A549 (cell line): Measurements from ENCODE around the gene LMX1B. TPM values are rescaled to one million over a fixed set of nuclear protein-coding genes. Genes with fewer than 3 reads are reported as not detected.

ENCODE experiments used
- ATAC-seq, 2 experiments: fragments of 200-7000 bp in 1 of 2; fragments of >200 bp in 1 of 2; cut with Nextera tagmentation in 1 of 2; cut with Tn5 transposase in 1 of 2; 3 replicates each; pipeline versions ENCODE4 v1.8.0 to v1.9.1; 2018 to 2020; ENCODE audit warnings: mild to moderate bottlenecking in 1 of 2, moderate library complexity in 1 of 2
- CTCF ChIA-PET: fragments of 300-600 bp; sonication (Branson Sonifier 250); formaldehyde crosslinking; extraction: SDS; loops from one replicate; lab custom pipeline; 2021; ENCODE audit warnings: antibody characterized with exemption, inconsistent platforms; lab: Yijun Ruan, JAX
- POLR2A ChIA-PET: fragments of 350-600 bp; formaldehyde crosslinking; extraction: SDS; loops from one replicate; lab custom pipeline; 2021; ENCODE audit warnings: antibody characterized with exemption, inconsistent platforms; lab: Yijun Ruan, JAX
- DNase-seq, 2 experiments: peaks; one replicate each; pipeline versions ENCODE4 v3.0.0 to v3.0.0-alpha.2; 2011 to 2016; ENCODE audit warnings: low read depth in 1 of 2, low spot score in 1 of 2
- FAIRE-seq: peaks from 2 replicates; lab custom pipeline; 2011; peaks lifted over from hg19 to GRCh38; lab: Jason Lieb, UNC
- H3K27ac ChIP-seq, 2 experiments: fragments of >200 bp; sonication (Bioruptor Twin); formaldehyde crosslinking; 3 replicates each; pipeline ENCODE4 v1.5.1; 2016 to 2017
- H3K4me1 ChIP-seq: fragments of >200 bp; sonication (Bioruptor Twin); formaldehyde crosslinking; 3 replicates; pipeline ENCODE4 v1.6.1; 2016
- H3K4me2 ChIP-seq: fragments of >200 bp; sonication (Bioruptor Twin); formaldehyde crosslinking; 3 replicates; pipeline ENCODE4 v1.6.1; 2016
- H3K4me3 ChIP-seq: fragments of >200 bp; sonication (Bioruptor Twin); formaldehyde crosslinking; 3 replicates; pipeline ENCODE4 v1.5.1; 2016
- H3K9me3 ChIP-seq: fragments of >200 bp; sonication (Bioruptor Twin); formaldehyde crosslinking; 3 replicates; pipeline ENCODE4 v1.6.1; 2016
- ATOH8 ChIP-seq: fragments of 250-450 bp; sonication (Bioruptor Pico); IDR thresholded peaks from 2 replicates; pipeline ENCODE4 v1.5.0; 2020; ENCODE audit warnings: low read depth, mild to moderate bottlenecking, moderate library complexity
- CBX8 ChIP-seq: fragments of 200-600 bp; sonication (generic); IDR thresholded peaks from 2 replicates; pipeline ENCODE4 v1.6.1; 2016
- CEBPB ChIP-seq, 2 experiments: fragments of >200 bp in 1 of 2; sonication (Bioruptor Twin) in 1 of 2; formaldehyde crosslinking in 1 of 2; IDR thresholded peaks; 2 replicates each; pipeline ENCODE4 v1.6.1; 2012 to 2016
- CHD4 ChIP-seq: fragments of 200-600 bp; sonication (generic); IDR thresholded peaks from 2 replicates; pipeline ENCODE4 v1.6.1; 2016; ENCODE audit warnings: antibody characterized with exemption, mild to moderate bottlenecking, borderline replicate concordance
- EHF ChIP-seq: fragments of 250-450 bp; sonication (Bioruptor Pico); IDR thresholded peaks from 2 replicates; pipeline ENCODE4 v1.5.0; 2020; ENCODE audit warnings: mild to moderate bottlenecking
- EHMT2 ChIP-seq: fragments of 200-600 bp; sonication (generic); IDR thresholded peaks from 2 replicates; pipeline ENCODE4 v1.6.1; 2016; ENCODE audit warnings: antibody characterized with exemption, low read depth, mild to moderate bottlenecking, moderate library complexity
- EP300 ChIP-seq, 2 experiments: fragments of >200 bp; sonication (Bioruptor Twin); formaldehyde crosslinking; IDR thresholded peaks; 2 replicates in 1 of 2; 3 replicates in 1 of 2; pipeline ENCODE4 v1.6.1; 2016 to 2017
- FOSB ChIP-seq: fragments of 250-450 bp; sonication (Bioruptor Pico); IDR thresholded peaks from 2 replicates; pipeline ENCODE4 v1.5.0; 2020; ENCODE audit warnings: mild to moderate bottlenecking, moderate library complexity
- HOXB5 ChIP-seq: fragments of 250-450 bp; sonication (Bioruptor Pico); IDR thresholded peaks from 2 replicates; pipeline ENCODE4 v1.5.0; 2020; ENCODE audit warnings: mild to moderate bottlenecking, moderate library complexity
- JUN ChIP-seq, 2 experiments: fragments of >200 bp; sonication (Bioruptor Twin); formaldehyde crosslinking; IDR thresholded peaks; 2 replicates in 1 of 2; 3 replicates in 1 of 2; pipeline ENCODE4 v1.6.1; 2016 to 2017
- JUNB ChIP-seq: fragments of >200 bp; sonication (Bioruptor Twin); formaldehyde crosslinking; IDR thresholded peaks from 2 replicates; pipeline ENCODE4 v1.6.1; 2016
- KDM1A ChIP-seq: fragments of 200-600 bp; sonication (generic); IDR thresholded peaks from 2 replicates; pipeline ENCODE4 v1.6.1; 2016; ENCODE audit warnings: low read depth, mild to moderate bottlenecking
- MAZ ChIP-seq: fragments of 150-350 bp; IDR thresholded peaks from 2 replicates; pipeline ENCODE4 v1.6.1; 2014; ENCODE audit warnings: antibody characterized with exemption, low read depth, low read length, borderline replicate concordance
- NR3C1 ChIP-seq: fragments of >200 bp; sonication (Bioruptor Twin); formaldehyde crosslinking; IDR thresholded peaks from 3 replicates; pipeline ENCODE4 v1.6.1; 2017
- PBX3 ChIP-seq: IDR thresholded peaks from 2 replicates; pipeline ENCODE4 v1.6.1; 2012
- POLR2A ChIP-seq: IDR thresholded peaks from 2 replicates; pipeline ENCODE4 v1.6.1; 2012; ENCODE audit warnings: mild to moderate bottlenecking, low read length
- RAD21 ChIP-seq, 2 experiments: fragments of >200 bp in 1 of 2; sonication (Bioruptor Twin) in 1 of 2; formaldehyde crosslinking in 1 of 2; IDR thresholded peaks in 1 of 2; conservative IDR thresholded peaks in 1 of 2; 2 replicates in 1 of 2; 3 replicates in 1 of 2; pipeline ENCODE4 v1.6.1; 2012 to 2018; ENCODE audit warnings: inconsistent platforms in 1 of 2
- RARB ChIP-seq: fragments of 250-450 bp; sonication (Bioruptor Pico); IDR thresholded peaks from 2 replicates; pipeline ENCODE4 v1.8.0; 2021; ENCODE audit warnings: mild to moderate bottlenecking, moderate library complexity
- RCOR1 ChIP-seq: fragments of 150-350 bp; IDR thresholded peaks from 2 replicates; pipeline ENCODE4 v1.6.1; 2014; ENCODE audit warnings: antibody characterized with exemption, low read length, low read depth
- RFX5 ChIP-seq: fragments of 450-650 bp; IDR thresholded peaks from 2 replicates; pipeline ENCODE4 v1.7.1; 2014; ENCODE audit warnings: antibody characterized with exemption, mild to moderate bottlenecking, moderate library complexity
- RNF2 ChIP-seq: fragments of 200-600 bp; sonication (generic); IDR thresholded peaks from 2 replicates; pipeline ENCODE4 v1.6.1; 2016; ENCODE audit warnings: low read depth, mild to moderate bottlenecking, antibody characterized with exemption, moderate library complexity, borderline replicate concordance
- SMC3 ChIP-seq: fragments of >200 bp; sonication (Bioruptor Twin); formaldehyde crosslinking; IDR thresholded peaks from 3 replicates; pipeline ENCODE4 v1.6.1; 2018; ENCODE audit warnings: inconsistent platforms
- TP53 ChIP-seq: fragments of 250-450 bp; sonication (Bioruptor Pico); IDR thresholded peaks from 2 replicates; pipeline ENCODE4 v1.5.0; 2021; ENCODE audit warnings: mild to moderate bottlenecking, moderate library complexity
- ZC3H11A ChIP-seq: fragments of 450-650 bp; IDR thresholded peaks from 2 replicates; pipeline ENCODE4 v1.6.1; 2014; ENCODE audit warnings: antibody characterized with exemption, mild to moderate bottlenecking
- ZNF302 ChIP-seq: fragments of 250-450 bp; sonication (Bioruptor Pico); IDR thresholded peaks from 2 replicates; pipeline ENCODE4 v1.9.0; 2021; ENCODE audit warnings: inconsistent platforms, mild to moderate bottlenecking, moderate library complexity
- WGBS: methylation state at CpG from one replicate; pipeline ENCODE4 v1.1.6; 2017; ENCODE audit errors: missing lambda C conversion rate; 5-methylcytosine and 5-hydroxymethylcytosine counted together
- polyA plus RNA-seq, 4 experiments: library from polyadenylated mRNA; depleted of rRNA in 3 of 4; stranded (reverse); fragments of >200 nt; fragmentation: RNase III in 1 of 4; extraction: RNeasy Plus Mini Kit Qiagen cat#74134 plus additional on column Dnase treatment in 1 of 4; gene quantifications; 2 replicates in 3 of 4; 3 replicates in 1 of 4; pipeline ENCODE4 v1.2.3, GENCODE V29; 2011 to 2017
- TF ChIP-seq, protein P1 (sequence below): fragments of 250-450 bp; sonication (Bioruptor Pico); IDR thresholded peaks from 2 replicates; pipeline ENCODE4 v1.5.0; 2021; ENCODE audit warnings: mild to moderate bottlenecking, moderate library complexity, borderline replicate concordance
- TF ChIP-seq, protein P2 (sequence below): fragments of 200-600 bp; sonication (generic); IDR thresholded peaks from 2 replicates; pipeline ENCODE4 v1.6.1; 2016; ENCODE audit warnings: antibody characterized with exemption, mild to moderate bottlenecking, moderate library complexity
- TF ChIP-seq, protein P3 (sequence below): IDR thresholded peaks from 2 replicates; pipeline ENCODE4 v1.6.1; 2012

Gene LMX1B
- polyA plus RNA-seq, 2 of the 4 experiments (the other 2 are of a cell fraction), result 0.41 to 0.56 TPM

DNA sequence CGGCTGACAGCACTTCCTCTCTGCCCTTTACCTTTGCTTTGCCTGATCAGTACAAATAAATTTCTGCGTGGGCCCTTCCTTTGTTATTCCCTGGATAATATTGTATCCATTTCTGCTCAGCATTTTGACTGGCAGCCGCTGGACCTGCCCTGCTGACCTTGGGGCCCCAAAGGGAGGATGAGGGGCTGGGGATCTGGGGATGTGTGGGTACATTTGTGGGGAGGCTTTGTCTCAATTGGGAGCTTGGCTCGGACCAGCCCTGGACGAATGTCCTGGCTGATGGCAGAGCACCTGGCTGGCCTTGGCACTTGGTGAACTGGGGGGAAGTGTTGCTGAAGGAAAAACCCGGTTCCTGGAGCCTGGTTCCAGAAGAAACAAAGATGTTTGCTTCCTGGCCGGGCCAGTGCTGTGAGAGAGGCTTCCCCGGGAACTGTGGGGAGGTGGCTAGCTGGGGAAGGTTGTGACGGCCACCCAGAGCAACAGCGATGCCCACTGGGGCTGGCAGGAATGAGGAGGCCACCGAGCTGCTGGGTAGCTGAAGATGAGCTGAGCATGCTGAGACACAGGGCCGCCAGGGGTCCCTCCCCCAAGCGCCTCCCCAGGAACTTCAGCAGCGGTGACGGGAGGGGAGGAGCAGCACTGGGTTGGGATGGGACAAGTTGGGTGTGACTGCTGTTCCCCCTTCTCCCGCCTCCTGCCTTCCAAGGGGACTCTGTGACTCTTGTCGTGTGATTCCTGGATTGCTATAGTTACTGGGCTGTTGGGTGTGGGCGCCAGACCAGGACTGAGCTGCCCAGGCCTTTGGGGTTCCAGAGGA is 8.4 kb downstream of the LMX1B start:
- peaks cover 2% of the 10 kb centered on the region; the same call in 1 of the 3 replicates for H3K4me1 ChIP-seq
- ChIA-PET POLR2A (no interaction called here), CTCF (interaction anchor here (0.7 to 2.1 kb wide), 2 partner anchors 11 to 122 kb away, joined by 3 to 7 read pairs; no protein-coding TSS in a partner anchor)
- H3K9me3 ChIP-seq, result no peaks in the 10 kb centered on the region
- 72% methylated on average over 18 of the region's 18 CpGs for WGBS
- FAIRE-seq, result no peak
- no peak for DNase-seq
- TF ChIP-seq RCOR1, result no peak
- TF ChIP-seq RARB (CRISPR knock-in tag), result no peak
- TF ChIP-seq RAD21 (conservative IDR thresholded peaks at IDR 0.05 in 1 of 2, IDR thresholded peaks at IDR 0.05 in 1 of 2), result no peak
- TF ChIP-seq ZC3H11A, result no peak
- TF ChIP-seq CBX8, result no peak
- TF ChIP-seq KDM1A, result no peak
- TF ChIP-seq SMC3, result no peak
- TF ChIP-seq CHD4, result no peak
- no peak for TF ChIP-seq POLR2A
- TF ChIP-seq PBX3, result no peak
- TF ChIP-seq HOXB5 (CRISPR knock-in tag), result no peak
- no peak for TF ChIP-seq CEBPB (IDR thresholded peaks at IDR 0.05)
- no peak for TF ChIP-seq RFX5
- TF ChIP-seq, protein P1, sequence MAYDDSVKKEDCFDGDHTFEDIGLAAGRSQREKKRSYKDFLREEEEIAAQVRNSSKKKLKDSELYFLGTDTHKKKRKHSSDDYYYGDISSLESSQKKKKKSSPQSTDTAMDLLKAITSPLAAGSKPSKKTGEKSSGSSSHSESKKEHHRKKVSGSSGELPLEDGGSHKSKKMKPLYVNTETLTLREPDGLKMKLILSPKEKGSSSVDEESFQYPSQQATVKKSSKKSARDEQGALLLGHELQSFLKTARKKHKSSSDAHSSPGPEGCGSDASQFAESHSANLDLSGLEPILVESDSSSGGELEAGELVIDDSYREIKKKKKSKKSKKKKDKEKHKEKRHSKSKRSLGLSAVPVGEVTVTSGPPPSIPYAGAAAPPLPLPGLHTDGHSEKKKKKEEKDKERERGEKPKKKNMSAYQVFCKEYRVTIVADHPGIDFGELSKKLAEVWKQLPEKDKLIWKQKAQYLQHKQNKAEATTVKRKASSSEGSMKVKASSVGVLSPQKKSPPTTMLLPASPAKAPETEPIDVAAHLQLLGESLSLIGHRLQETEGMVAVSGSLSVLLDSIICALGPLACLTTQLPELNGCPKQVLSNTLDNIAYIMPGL, result no peak
- no peak for TF ChIP-seq NR3C1
- TF ChIP-seq ATOH8, result no peak
- H3K4me3 ChIP-seq, result no peak overlapping the region
- ATAC-seq, result no peak
- no peak overlapping the region for H3K27ac ChIP-seq
- H3K4me2 ChIP-seq, result no peak overlapping the region

DNA sequence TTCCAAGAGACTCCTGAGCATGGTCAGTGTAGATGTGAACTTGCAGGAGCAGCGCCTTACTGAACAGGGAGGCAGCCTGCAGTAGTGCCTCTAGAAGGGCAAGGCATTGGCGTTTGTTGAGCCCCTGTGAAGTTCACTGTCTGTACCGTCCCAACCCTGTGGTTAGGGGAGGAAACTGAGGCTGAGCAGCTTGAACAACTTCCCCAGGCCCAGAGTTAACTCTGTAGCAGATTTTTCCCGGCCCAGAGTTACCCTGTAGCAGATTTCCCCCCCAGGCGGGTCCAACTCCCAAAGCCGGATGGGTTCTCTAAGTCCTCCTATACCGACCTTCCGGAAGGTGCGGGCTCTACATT is 9.6 kb downstream of the LMX1B start:
- H3K9me3 ChIP-seq, result no peaks in the 10 kb centered on the region
- H3K4me3 ChIP-seq, result no peak overlapping the region
- no peak for FAIRE-seq
- H3K27ac ChIP-seq, result no peak overlapping the region
- no peak for TF ChIP-seq EHF (CRISPR knock-in tag)
- TF ChIP-seq FOSB (CRISPR knock-in tag), result no peak
- no peak for TF ChIP-seq MAZ
- TF ChIP-seq ZNF302, result no peak
- TF ChIP-seq EP300 (IDR thresholded peaks at IDR 0.05), result no peak
- no peak for TF ChIP-seq KDM1A
- no peak for TF ChIP-seq CHD4
- no peak for TF ChIP-seq EHMT2
- TF ChIP-seq, protein P2, sequence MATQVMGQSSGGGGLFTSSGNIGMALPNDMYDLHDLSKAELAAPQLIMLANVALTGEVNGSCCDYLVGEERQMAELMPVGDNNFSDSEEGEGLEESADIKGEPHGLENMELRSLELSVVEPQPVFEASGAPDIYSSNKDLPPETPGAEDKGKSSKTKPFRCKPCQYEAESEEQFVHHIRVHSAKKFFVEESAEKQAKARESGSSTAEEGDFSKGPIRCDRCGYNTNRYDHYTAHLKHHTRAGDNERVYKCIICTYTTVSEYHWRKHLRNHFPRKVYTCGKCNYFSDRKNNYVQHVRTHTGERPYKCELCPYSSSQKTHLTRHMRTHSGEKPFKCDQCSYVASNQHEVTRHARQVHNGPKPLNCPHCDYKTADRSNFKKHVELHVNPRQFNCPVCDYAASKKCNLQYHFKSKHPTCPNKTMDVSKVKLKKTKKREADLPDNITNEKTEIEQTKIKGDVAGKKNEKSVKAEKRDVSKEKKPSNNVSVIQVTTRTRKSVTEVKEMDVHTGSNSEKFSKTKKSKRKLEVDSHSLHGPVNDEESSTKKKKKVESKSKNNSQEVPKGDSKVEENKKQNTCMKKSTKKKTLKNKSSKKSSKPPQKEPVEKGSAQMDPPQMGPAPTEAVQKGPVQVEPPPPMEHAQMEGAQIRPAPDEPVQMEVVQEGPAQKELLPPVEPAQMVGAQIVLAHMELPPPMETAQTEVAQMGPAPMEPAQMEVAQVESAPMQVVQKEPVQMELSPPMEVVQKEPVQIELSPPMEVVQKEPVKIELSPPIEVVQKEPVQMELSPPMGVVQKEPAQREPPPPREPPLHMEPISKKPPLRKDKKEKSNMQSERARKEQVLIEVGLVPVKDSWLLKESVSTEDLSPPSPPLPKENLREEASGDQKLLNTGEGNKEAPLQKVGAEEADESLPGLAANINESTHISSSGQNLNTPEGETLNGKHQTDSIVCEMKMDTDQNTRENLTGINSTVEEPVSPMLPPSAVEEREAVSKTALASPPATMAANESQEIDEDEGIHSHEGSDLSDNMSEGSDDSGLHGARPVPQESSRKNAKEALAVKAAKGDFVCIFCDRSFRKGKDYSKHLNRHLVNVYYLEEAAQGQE, result no peak
- TF ChIP-seq CEBPB (IDR thresholded peaks at IDR 0.05), result no peak
- no peak for TF ChIP-seq JUNB
- no peak for TF ChIP-seq TP53 (CRISPR knock-in tag)
- TF ChIP-seq, protein P3, sequence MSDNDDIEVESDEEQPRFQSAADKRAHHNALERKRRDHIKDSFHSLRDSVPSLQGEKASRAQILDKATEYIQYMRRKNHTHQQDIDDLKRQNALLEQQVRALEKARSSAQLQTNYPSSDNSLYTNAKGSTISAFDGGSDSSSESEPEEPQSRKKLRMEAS, result no peak
- no peak for TF ChIP-seq RNF2
- TF ChIP-seq JUN (IDR thresholded peaks at IDR 0.05), result no peak
- no peak for TF ChIP-seq SMC3
- 83% methylated on average over 8 of the region's 9 CpGs for WGBS
- H3K4me1 ChIP-seq, result peaks cover 2% of the 10 kb centered on the region; the same call in 1 of the 3 replicates
- ChIA-PET POLR2A (no interaction called here), CTCF (interaction anchor here (2.1 kb wide), 1 partner anchor 12 kb away, joined by 7 read pairs; no protein-coding TSS in a partner anchor)
- H3K4me2 ChIP-seq, result no peak overlapping the region
- DNase-seq, result no peak
- ATAC-seq, result no peak
